Endothelial cell of umbilical vein (primary cell): ENCODE results near the gene AMIGO3. TPM values are rescaled to one million over a fixed set of nuclear protein-coding genes. Genes with fewer than 3 reads are reported as not detected.

Source experiments
- Bru-seq: library from RNA; stranded (reverse); fragments of 400-500 nt; gene quantifications from one replicate; lab custom pipeline; 2021; lab: Mats Ljungman, UMichigan
- BruChase-seq, 2 experiments: library from RNA; stranded (reverse); fragments of 400-500 nt; gene quantifications; one replicate each; lab custom pipeline; 2021; lab: Mats Ljungman, UMichigan
- BruUV-seq: library from RNA; stranded (reverse); fragments of 400-500 nt; replicated peaks from 2 replicates; lab custom pipeline; 2021; lab: Mats Ljungman, UMichigan
- CTCF ChIA-PET: fragments of 300-600, 350-600 bp; sonication (Branson Sonifier 250); formaldehyde crosslinking; loops from one replicate; lab custom pipeline; 2021; ENCODE audit warnings: antibody characterized with exemption, inconsistent platforms; lab: Charles Lee
- POLR2A ChIA-PET: fragments of 300-600, 350-600 bp; sonication (Branson Sonifier 250); formaldehyde crosslinking; loops from one replicate; lab custom pipeline; 2021; ENCODE audit warnings: antibody characterized with exemption, inconsistent platforms; lab: Charles Lee
- DNase-seq: peaks from one replicate; pipeline ENCODE4 v3.0.0-alpha.2; 2011; ENCODE audit warnings: low read depth, low spot score
- FAIRE-seq: peaks from 2 replicates; lab custom pipeline; 2011; peaks lifted over from hg19 to GRCh38; lab: Jason Lieb, UNC
- H2AFZ ChIP-seq: 2 replicates; pipeline ENCODE4 v1.6.0; 2012; ENCODE audit warnings: low read depth, low read length, control low read depth, inconsistent platforms
- H3K27ac ChIP-seq: 2 replicates; pipeline ENCODE4 v1.5.1; 2011; ENCODE audit warnings: low read depth, mild to moderate bottlenecking, control low read depth, low read length, moderate library complexity; ENCODE audit not compliant: insufficient read depth
- H3K27me3 ChIP-seq, 2 experiments: 2 replicates each; pipeline versions ENCODE4 v1.6.0 to v1.6.1; 2011; ENCODE audit warnings: low read length in 2 of 2, mixed read lengths in 1 of 2; ENCODE audit not compliant: control insufficient read depth in 2 of 2, insufficient read depth in 2 of 2
- H3K36me3 ChIP-seq, 2 experiments: 2 replicates in 1 of 2; 3 replicates in 1 of 2; pipeline ENCODE4 v1.5.1; 2011; ENCODE audit warnings: low read length in 2 of 2, mild to moderate bottlenecking in 1 of 2, moderate library complexity in 1 of 2; ENCODE audit not compliant: control insufficient read depth in 2 of 2, insufficient read depth in 2 of 2; ENCODE audit errors: extremely low read depth in 1 of 2
- H3K4me1 ChIP-seq: 3 replicates; pipeline ENCODE4 v1.5.1; 2011; ENCODE audit warnings: mild to moderate bottlenecking, low read length; ENCODE audit not compliant: control insufficient read depth, insufficient read depth; ENCODE audit errors: extremely low read depth
- H3K4me2 ChIP-seq: 2 replicates; pipeline ENCODE4 v1.6.1; 2011; ENCODE audit warnings: low read length, control low read depth, mixed read lengths; ENCODE audit not compliant: insufficient read depth
- H3K4me3 ChIP-seq, 3 experiments: fragments of 200-600 bp in 1 of 3; sonication (generic), shearing (Covaris generic) in 1 of 3; replicated peaks in 1 of 3; 2 replicates each; pipeline ENCODE4 v1.5.1; 2011 to 2016; ENCODE audit warnings: control low read depth in 3 of 3, low read length in 3 of 3, mild to moderate bottlenecking in 2 of 3, inconsistent platforms in 1 of 3, low read depth in 1 of 3, moderate library complexity in 1 of 3; ENCODE audit not compliant: insufficient read depth in 1 of 3
- H3K79me2 ChIP-seq: 2 replicates; pipeline ENCODE4 v1.6.0; 2012; ENCODE audit warnings: low read length, inconsistent platforms; ENCODE audit not compliant: control insufficient read depth, insufficient read depth
- H3K9ac ChIP-seq: replicated peaks from 2 replicates; pipeline ENCODE3; 2011; ENCODE audit warnings: low read length, control low read depth; ENCODE audit not compliant: insufficient read depth; ENCODE audit errors: extremely low read depth
- H3K9me1 ChIP-seq: replicated peaks from 3 replicates; pipeline ENCODE4 v1.6.0; 2011; ENCODE audit warnings: mild to moderate bottlenecking, low read length; ENCODE audit not compliant: control insufficient read depth, insufficient read depth; ENCODE audit errors: extremely low read depth
- H3K9me3 ChIP-seq: replicated peaks from 2 replicates; pipeline ENCODE4 v1.5.1; 2012; ENCODE audit warnings: low read length, inconsistent platforms; ENCODE audit not compliant: control insufficient read depth, insufficient read depth
- H4K20me1 ChIP-seq: replicated peaks from 2 replicates; pipeline ENCODE3; 2011; ENCODE audit warnings: mild to moderate bottlenecking, low read length; ENCODE audit not compliant: control insufficient read depth, insufficient read depth; ENCODE audit errors: extremely low read depth
- MYC ChIP-seq: IDR thresholded peaks from one replicate; pipeline ENCODE4 v1.6.1; 2011; ENCODE audit warnings: mild to moderate bottlenecking, low read depth, low read length
- POLR2A ChIP-seq: IDR thresholded peaks from 2 replicates; pipeline ENCODE4 v1.6.1; 2012; ENCODE audit warnings: low read depth, mild to moderate bottlenecking, control low read depth, low read length
- POLR2AphosphoS5 ChIP-seq: IDR thresholded peaks from 2 replicates; pipeline ENCODE4 v1.6.1; 2012; ENCODE audit warnings: low read depth, mild to moderate bottlenecking, control low read depth, low read length, moderate library complexity; ENCODE audit not compliant: insufficient read depth
- dilution Hi-C: fragments of 300-500 bp; cut with MboI; formaldehyde crosslinking; loops from one replicate; pipeline ENCODE4 v1.15.0; 2019; ENCODE audit warnings: low sequenced_read_pairs; ENCODE audit not compliant: extremely low pct_ligation_motif_present
- intact Hi-C: fragments of 100-400 bp; cut with micrococcal nuclease; formaldehyde crosslinking; loops from one replicate; pipeline ENCODE4 v1.10.0; 2022
- long read RNA-seq: library from polyadenylated mRNA; stranded (forward); transcript quantifications from one replicate; pipeline ENCODE4 v2.0.0, GENCODE V29; 2021
- polyA minus RNA-seq, 3 experiments: library from RNA; depleted of rRNA, polyadenylated mRNA; stranded (reverse); fragments of >200 nt; gene quantifications; 1 replicate in 1 of 3; 2 replicates in 2 of 3; pipeline ENCODE4 v1.2.3, GENCODE V29; 2011
- polyA plus RNA-seq, 4 experiments: library from polyadenylated mRNA; depleted of rRNA in 3 of 4; stranded (reverse) in 3 of 4; unstranded in 1 of 4; fragments of >200 nt; gene quantifications; 2 replicates each; pipeline versions ENCODE4 v1.2.1 to v1.2.3, GENCODE V29; 2011 to 2012; ENCODE audit warnings: missing spikeins in 1 of 4
- total RNA-seq: library from RNA; stranded (reverse); gene quantifications from 2 replicates; pipeline ENCODE4 v1.2.3, GENCODE V29; 2021
- TF ChIP-seq, protein P1 (sequence below), 2 donors: IDR thresholded peaks; 1 replicate in 1 of 2; 2 replicates in 1 of 2; pipeline ENCODE4 v1.5.1; 2011; ENCODE audit warnings: low read length in 2 of 2, mild to moderate bottlenecking in 2 of 2, moderate library complexity in 2 of 2, control low read depth in 1 of 2, inconsistent platforms in 1 of 2, low read depth in 1 of 2; ENCODE audit not compliant: insufficient read depth in 1 of 2; ENCODE audit errors: extremely low read depth in 1 of 2

Gene AMIGO3, protein sequence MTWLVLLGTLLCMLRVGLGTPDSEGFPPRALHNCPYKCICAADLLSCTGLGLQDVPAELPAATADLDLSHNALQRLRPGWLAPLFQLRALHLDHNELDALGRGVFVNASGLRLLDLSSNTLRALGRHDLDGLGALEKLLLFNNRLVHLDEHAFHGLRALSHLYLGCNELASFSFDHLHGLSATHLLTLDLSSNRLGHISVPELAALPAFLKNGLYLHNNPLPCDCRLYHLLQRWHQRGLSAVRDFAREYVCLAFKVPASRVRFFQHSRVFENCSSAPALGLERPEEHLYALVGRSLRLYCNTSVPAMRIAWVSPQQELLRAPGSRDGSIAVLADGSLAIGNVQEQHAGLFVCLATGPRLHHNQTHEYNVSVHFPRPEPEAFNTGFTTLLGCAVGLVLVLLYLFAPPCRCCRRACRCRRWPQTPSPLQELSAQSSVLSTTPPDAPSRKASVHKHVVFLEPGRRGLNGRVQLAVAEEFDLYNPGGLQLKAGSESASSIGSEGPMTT
- total RNA-seq (0.21 TPM in 1 of 2 replicates, not detected in the other), polyA plus RNA-seq (0.21 and 1.2 TPM in 2 replicates), polyA minus RNA-seq (not detected in 2 replicates), Bru-seq, nascent RNA (percentile 35 among the genes with signal in this experiment), BruChase-seq, experiment 1, labeled RNA remaining after a 6-hour chase (not detected), BruChase-seq, experiment 2, labeled RNA remaining after a 2-hour chase (percentile 39 among the genes with signal in this experiment)
- polyA plus RNA-seq (2011; cell fraction: cytosol; rRNA removed): 0.38 TPM in 1 of 2 replicates, not detected in the other
- 2.6 and 4.0 TPM in 2 replicates for polyA plus RNA-seq (2011; cell fraction: nucleus; rRNA removed)
- polyA plus RNA-seq (2012): 0.07 and 0.49 TPM in 2 replicates
- polyA minus RNA-seq (2011; cell fraction: cytosol; rRNA and poly(A)+ RNA removed): 1.2 TPM
- polyA minus RNA-seq (2011; cell fraction: nucleus; rRNA and poly(A)+ RNA removed): 0.53 and 7.4 TPM in 2 replicates
- long read RNA-seq, transcript AMIGO3-201 (1 exons, 2,862 nt): major isoform, 12 of 12 reads
- long read RNA-seq, partial matches to known transcripts: 0 of 12 reads
- long read RNA-seq, other reads (novel, unspliced or antisense): 0 of 12 reads

DNA sequence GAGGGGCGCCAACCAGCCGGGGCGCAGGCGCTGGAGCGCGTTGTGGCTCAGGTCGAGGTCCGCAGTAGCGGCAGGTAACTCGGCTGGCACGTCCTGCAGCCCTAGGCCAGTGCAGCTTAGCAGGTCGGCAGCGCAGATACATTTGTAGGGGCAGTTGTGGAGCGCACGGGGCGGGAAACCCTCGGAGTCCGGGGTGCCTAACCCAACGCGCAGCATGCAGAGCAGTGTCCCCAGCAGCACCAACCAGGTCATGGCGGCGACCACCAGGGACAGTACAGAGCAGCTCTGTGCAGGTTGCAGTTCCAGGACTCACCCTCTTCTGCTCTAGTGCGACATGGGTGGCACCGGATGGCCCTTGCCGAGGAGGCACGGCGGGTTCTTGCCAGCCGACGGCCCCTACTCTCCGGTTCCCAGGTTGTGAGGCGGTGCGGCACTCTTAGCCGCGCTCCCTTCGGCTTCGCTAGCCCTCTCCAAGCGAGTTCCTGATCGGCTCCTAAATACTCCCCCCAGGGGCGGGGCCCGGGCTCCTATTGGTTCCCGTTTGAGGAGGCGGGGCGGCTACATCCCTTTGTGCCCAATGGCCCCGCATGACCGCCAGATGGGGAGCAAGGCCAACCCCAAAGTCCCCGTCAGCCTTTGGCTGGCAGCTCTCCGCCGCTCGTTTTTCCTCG, at the start of gene AMIGO3:
TSS of gene AMIGO3 (minus strand) at position 471 of the 671 bp plus-strand sequence. CDS start at position 252, 219 bp downstream.
- Histone ChIP-seq H3K79me2 (peaks cover 13% of the 10 kb centered on the region), H3K36me3 (peaks cover 3 to 17% of the 10 kb centered on the region in 2 experiments), H3K9me1 (no peaks in the 10 kb centered on the region), H3K4me2 (peak within 1 kb of the TSS; percentile 4), H3K9me3 (no peaks in the 10 kb centered on the region), H3K4me1 (peaks cover 14% of the 10 kb centered on the region), H3K27ac (no peak within 1 kb of the TSS), H3K9ac (no peak within 1 kb of the TSS), H3K27me3 (no peaks in the 10 kb centered on the region), H2AFZ (no peak within 1 kb of the TSS), H3K4me3 (peak within 1 kb of the TSS in 2 of 3 experiments; percentile 2 to 42), H4K20me1 (no peaks in the 10 kb centered on the region)
- peak; percentile 88 for FAIRE-seq
- BruUV-seq: no TSS peak
- peak; percentile 93 for DNase-seq
- peak; percentile 86 for TF ChIP-seq POLR2AphosphoS5
- TF ChIP-seq, protein P1, sequence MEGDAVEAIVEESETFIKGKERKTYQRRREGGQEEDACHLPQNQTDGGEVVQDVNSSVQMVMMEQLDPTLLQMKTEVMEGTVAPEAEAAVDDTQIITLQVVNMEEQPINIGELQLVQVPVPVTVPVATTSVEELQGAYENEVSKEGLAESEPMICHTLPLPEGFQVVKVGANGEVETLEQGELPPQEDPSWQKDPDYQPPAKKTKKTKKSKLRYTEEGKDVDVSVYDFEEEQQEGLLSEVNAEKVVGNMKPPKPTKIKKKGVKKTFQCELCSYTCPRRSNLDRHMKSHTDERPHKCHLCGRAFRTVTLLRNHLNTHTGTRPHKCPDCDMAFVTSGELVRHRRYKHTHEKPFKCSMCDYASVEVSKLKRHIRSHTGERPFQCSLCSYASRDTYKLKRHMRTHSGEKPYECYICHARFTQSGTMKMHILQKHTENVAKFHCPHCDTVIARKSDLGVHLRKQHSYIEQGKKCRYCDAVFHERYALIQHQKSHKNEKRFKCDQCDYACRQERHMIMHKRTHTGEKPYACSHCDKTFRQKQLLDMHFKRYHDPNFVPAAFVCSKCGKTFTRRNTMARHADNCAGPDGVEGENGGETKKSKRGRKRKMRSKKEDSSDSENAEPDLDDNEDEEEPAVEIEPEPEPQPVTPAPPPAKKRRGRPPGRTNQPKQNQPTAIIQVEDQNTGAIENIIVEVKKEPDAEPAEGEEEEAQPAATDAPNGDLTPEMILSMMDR (IDR thresholded peaks at IDR 0.05; ENCODE audit: extremely low read depth in 1 of 2, insufficient read depth in 1 of 2, low read depth in 1 of 2, low read length in 2 of 2): peak; percentile 21 to 82
- TF ChIP-seq MYC: no peak
- TF ChIP-seq POLR2A: peak; percentile 91
- dilution Hi-C loops (no loop called here), intact Hi-C loops (loop anchor here (2.0 kb wide), 3 partner anchors 83 to 187 kb away; partner anchors contain the start of gene INKA1)
- CTCF ChIA-PET: interaction anchor here (0.7 to 2.5 kb wide), 10 partner anchors 9 to 187 kb away, joined by 3 to 14 read pairs (median 6); partner anchors contain the start of gene INKA1
- POLR2A ChIA-PET: no interaction called here
